Measurements from ENCODE around the gene PISD. TPM values are rescaled to one million over a fixed set of nuclear protein-coding genes. Genes with fewer than 3 reads are reported as not detected.

PISD gene
- total RNA-seq, 1 experiment from 2014 or later: 28.7 TPM

- no peak for DNase-seq (ENCODE audit: low read depth)
Measured at GRCh38 chr22:31652911-31653684, 8.9 kb downstream of the PISD start.

GRCh38 chr22:31652088-31652487 is 9.9 kb downstream of the PISD start:
- no peak for DNase-seq (ENCODE audit: low read depth)

GRCh38 chr22:31651664-31652063 is 10.4 kb downstream of the PISD start:
- DNase-seq (ENCODE audit: low read depth): no peak

GRCh38 chr22:31650391-31650790 is 11.6 kb downstream of the PISD start:
- DNase-seq (ENCODE audit: low read depth): peak; percentile 52

GRCh38 chr22:31647523-31648320 is 14.3 kb downstream of the PISD start:
- DNase-seq (ENCODE audit: low read depth): peak; percentile 34

GRCh38 chr22:31647066-31647465 is 14.9 kb downstream of the PISD start:
- no peak for DNase-seq (ENCODE audit: low read depth)

GRCh38 chr22:31646186-31647019 is 15.6 kb downstream of the PISD start:
- DNase-seq (ENCODE audit: low read depth): peak; percentile 87

GRCh38 chr22:31639436-31640039 is 22.5 kb downstream of the PISD start:
- no peak for DNase-seq (ENCODE audit: low read depth)

- DNase-seq (ENCODE audit: low read depth): peak; percentile 41
Measured at GRCh38 chr22:31637891-31638618, 24.0 kb downstream of the PISD start.

- DNase-seq (ENCODE audit: low read depth): no peak
Measured at GRCh38 chr22:31637447-31637890, 24.5 kb downstream of the PISD start.

GRCh38 chr22:31635638-31636306 is 26.2 kb downstream of the PISD start:
- no peak for DNase-seq (ENCODE audit: low read depth)

GRCh38 chr22:31631436-31631835 is 30.6 kb downstream of the PISD start:
- peak; percentile 26 for DNase-seq (ENCODE audit: low read depth)

GRCh38 chr22:31630331-31631329 is 31.4 kb downstream of the PISD start:
- peak; percentile 78 for DNase-seq (ENCODE audit: low read depth)

- no peak for DNase-seq (ENCODE audit: low read depth)
Measured at GRCh38 chr22:31629741-31630184, 32.3 kb downstream of the PISD start.

- no peak for DNase-seq (ENCODE audit: low read depth)
Measured at GRCh38 chr22:31628969-31629708, 32.9 kb downstream of the PISD start.

GRCh38 chr22:31628362-31628761 is 33.7 kb downstream of the PISD start:
- DNase-seq (ENCODE audit: low read depth): no peak

GRCh38 chr22:31627223-31627731 is 34.7 kb downstream of the PISD start:
- DNase-seq (ENCODE audit: low read depth): no peak

All from LHCN-M2 (cell line).